ENCODE results near the gene C1QTNF6. TPM values are rescaled to one million over a fixed set of nuclear protein-coding genes. Genes with fewer than 3 reads are reported as not detected.
A peak's percentile ranks its signal among the peaks of the same experiment; 100 is the strongest.

C1QTNF6 gene
- total RNA-seq, 6 experiments from 2014 or later, result 3.3 to 5.0 (median 4.0) TPM

DNA sequence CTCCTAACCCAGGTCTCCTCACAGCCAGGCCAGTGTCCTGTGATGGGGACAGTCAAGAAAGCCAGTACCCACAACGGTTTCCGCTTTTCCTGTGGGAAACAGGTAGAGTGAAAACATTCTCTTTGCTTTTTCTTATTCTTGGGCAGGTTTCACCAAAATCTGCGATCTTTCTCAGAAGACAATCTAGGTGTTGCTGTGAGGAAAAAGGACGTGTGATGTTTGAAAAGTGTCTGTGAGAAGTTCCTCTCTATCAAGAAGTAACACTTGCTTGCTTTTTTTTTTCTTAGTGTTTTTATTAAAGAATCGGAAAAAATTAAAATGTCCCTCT, 29.1 kb downstream of the C1QTNF6 start:
- TF ChIP-seq, protein P1, sequence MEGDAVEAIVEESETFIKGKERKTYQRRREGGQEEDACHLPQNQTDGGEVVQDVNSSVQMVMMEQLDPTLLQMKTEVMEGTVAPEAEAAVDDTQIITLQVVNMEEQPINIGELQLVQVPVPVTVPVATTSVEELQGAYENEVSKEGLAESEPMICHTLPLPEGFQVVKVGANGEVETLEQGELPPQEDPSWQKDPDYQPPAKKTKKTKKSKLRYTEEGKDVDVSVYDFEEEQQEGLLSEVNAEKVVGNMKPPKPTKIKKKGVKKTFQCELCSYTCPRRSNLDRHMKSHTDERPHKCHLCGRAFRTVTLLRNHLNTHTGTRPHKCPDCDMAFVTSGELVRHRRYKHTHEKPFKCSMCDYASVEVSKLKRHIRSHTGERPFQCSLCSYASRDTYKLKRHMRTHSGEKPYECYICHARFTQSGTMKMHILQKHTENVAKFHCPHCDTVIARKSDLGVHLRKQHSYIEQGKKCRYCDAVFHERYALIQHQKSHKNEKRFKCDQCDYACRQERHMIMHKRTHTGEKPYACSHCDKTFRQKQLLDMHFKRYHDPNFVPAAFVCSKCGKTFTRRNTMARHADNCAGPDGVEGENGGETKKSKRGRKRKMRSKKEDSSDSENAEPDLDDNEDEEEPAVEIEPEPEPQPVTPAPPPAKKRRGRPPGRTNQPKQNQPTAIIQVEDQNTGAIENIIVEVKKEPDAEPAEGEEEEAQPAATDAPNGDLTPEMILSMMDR (IDR thresholded peaks at IDR 0.05), result no peak
- Mint-ChIP-seq H3K4me3 (no peak overlapping the region), H3K9me3 (peaks cover 24% of the 10 kb centered on the region), H3K4me1 (ENCODE audit: low read depth) (peaks cover 21% of the 10 kb centered on the region), H3K36me3 (ENCODE audit: low read depth) (peaks cover 16% of the 10 kb centered on the region), H3K27ac (no peak overlapping the region), H3K27me3 (ENCODE audit: insufficient read depth) (peaks cover 21% of the 10 kb centered on the region)
- DNase-seq, result no peak

GRCh38 chr22:37157516-37158285, 30.3 kb downstream of the C1QTNF6 start:
- Mint-ChIP-seq H3K27me3 (ENCODE audit: insufficient read depth) (peaks cover 26% of the 10 kb centered on the region), H3K9me3 (peaks cover 24% of the 10 kb centered on the region), H3K4me1 (ENCODE audit: low read depth) (peaks cover 21% of the 10 kb centered on the region), H3K36me3 (ENCODE audit: low read depth) (peaks cover 16% of the 10 kb centered on the region), H3K4me3 (no peak overlapping the region), H3K27ac (no peak overlapping the region)
- peak; percentile 22 for DNase-seq
- TF ChIP-seq, protein P1 (IDR thresholded peaks at IDR 0.05), result no peak

DNA sequence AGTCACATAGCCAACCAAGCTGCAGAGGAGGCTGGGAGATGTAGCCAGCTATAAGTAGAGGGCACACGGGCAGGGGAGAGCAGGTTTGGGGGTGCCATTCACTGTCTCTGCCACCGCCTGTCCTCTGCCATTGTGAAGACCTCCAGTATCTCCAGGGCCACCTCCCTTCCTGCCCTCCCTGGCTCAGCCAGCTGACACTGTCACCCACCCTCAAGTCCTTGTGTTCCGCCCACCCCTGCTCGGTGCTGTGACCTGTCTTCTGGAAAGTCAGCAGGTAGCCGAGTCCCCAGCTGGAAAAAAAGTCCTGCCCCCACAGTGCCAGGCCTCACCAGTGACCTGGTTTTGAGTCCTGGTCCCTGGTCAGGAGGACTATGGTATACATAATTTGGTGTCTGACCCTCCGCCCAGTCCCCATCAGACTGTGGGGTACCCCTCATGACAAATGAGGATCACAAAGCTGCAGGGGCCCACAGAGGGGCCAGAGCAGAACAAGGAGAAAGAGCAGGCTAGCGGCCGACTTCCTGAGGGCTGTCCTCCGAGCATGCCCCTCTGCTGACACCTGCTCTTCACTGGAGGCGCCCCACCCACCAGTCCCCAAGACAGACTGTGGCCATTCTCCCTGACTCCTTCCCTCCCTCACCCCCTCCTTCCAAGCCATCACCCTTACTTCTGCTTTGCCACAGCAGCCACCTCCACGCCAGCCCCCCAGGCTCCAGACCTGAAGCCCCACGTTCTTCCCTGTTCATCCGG, 31.2 kb downstream of the C1QTNF6 start:
- Mint-ChIP-seq H3K27ac (no peak overlapping the region), H3K9me3 (peaks cover 26% of the 10 kb centered on the region), H3K4me1 (ENCODE audit: low read depth) (peaks cover 21% of the 10 kb centered on the region), H3K4me3 (no peak overlapping the region), H3K36me3 (ENCODE audit: low read depth) (peaks cover 16% of the 10 kb centered on the region), H3K27me3 (ENCODE audit: insufficient read depth) (peaks cover 22% of the 10 kb centered on the region)
- DNase-seq, result no peak
- TF ChIP-seq, protein P1 (IDR thresholded peaks at IDR 0.05), result no peak

GRCh38 chr22:37155971-37156370, 32.1 kb downstream of the C1QTNF6 start:
- Mint-ChIP-seq H3K27me3 (ENCODE audit: insufficient read depth) (peaks cover 25% of the 10 kb centered on the region), H3K36me3 (ENCODE audit: low read depth) (peaks cover 11% of the 10 kb centered on the region), H3K4me3 (no peak overlapping the region), H3K4me1 (ENCODE audit: low read depth) (peaks cover 21% of the 10 kb centered on the region), H3K27ac (no peak overlapping the region), H3K9me3 (peaks cover 25% of the 10 kb centered on the region)
- no peak for DNase-seq
- TF ChIP-seq, protein P1 (IDR thresholded peaks at IDR 0.05), result no peak

DNA sequence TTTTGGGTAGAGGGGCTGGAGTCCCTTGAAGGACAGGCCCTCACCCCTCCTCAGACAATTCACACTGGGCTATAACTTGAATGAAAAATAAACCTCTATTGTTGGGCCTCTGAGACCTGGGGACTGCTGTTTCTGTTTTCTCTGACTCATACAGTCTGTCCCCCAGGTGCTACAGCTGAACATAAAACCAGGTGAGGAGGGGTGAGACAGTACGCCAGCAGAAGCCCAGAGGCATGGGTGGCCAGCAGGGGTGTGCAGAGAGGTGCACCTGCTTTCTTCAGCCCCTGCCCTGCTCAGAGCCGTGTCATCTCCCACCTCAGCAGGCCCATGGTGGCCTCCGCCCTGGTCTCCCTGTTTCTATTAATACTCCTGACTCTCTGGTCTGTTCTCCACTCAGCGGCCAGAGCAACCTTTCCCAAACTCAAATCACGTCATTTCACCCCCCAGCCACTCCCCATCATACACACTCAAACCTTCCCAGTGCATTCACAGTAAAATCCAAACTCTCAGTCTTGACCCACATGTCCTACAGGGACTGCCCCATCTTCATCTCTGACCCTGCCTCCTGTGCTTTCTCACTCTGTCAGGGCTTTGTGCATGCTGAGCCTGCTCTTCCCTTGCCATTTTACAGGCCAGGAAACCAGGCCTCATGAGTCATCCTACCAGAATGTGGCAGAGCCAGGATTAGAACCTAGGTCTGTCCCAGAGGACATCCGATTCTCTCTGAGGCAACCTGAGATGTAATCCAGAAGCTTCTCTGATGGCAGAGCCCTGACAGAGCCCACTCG, 32.9 kb downstream of the C1QTNF6 start:
- no peak overlapping the region for H3K4me3 Mint-ChIP-seq
- peaks cover 22% of the 10 kb centered on the region for H3K27me3 Mint-ChIP-seq (ENCODE audit: insufficient read depth)
- peaks cover 21% of the 10 kb centered on the region for H3K4me1 Mint-ChIP-seq (ENCODE audit: low read depth)
- H3K27ac Mint-ChIP-seq, result no peak overlapping the region
- TF ChIP-seq, protein P1 (IDR thresholded peaks at IDR 0.05), result no peak
- no peak for DNase-seq
- peaks cover 11% of the 10 kb centered on the region for H3K36me3 Mint-ChIP-seq (ENCODE audit: low read depth)
- peaks cover 21% of the 10 kb centered on the region for H3K9me3 Mint-ChIP-seq
